ENCODE measurements around the gene FAM168A.

The FAM168A gene

DNA sequence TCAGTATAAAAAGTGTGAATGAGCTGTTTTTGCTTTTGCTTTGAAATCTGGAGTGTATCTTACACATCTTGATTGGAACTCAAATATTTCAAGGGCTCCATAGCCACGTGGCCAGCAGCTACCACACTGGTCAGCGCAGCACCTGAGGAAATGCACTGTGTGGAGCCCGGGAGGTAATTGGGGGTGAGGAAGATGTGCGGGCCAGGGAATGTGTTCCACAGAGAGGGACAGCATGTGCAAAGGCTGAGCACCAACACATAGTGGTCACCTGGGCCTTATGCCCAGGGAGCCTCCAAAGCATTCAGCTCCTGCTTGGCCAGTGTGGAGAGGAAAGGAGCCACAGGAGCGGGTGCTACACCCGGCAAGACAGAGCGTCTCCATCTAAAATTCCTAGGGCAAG lies 200.9 kb downstream of the FAM168A start:
- no peak for DNase-seq

- DNase-seq: no peak
Measured at GRCh38 chr11:73396251-73396930, 201.5 kb downstream of the FAM168A start.

DNA sequence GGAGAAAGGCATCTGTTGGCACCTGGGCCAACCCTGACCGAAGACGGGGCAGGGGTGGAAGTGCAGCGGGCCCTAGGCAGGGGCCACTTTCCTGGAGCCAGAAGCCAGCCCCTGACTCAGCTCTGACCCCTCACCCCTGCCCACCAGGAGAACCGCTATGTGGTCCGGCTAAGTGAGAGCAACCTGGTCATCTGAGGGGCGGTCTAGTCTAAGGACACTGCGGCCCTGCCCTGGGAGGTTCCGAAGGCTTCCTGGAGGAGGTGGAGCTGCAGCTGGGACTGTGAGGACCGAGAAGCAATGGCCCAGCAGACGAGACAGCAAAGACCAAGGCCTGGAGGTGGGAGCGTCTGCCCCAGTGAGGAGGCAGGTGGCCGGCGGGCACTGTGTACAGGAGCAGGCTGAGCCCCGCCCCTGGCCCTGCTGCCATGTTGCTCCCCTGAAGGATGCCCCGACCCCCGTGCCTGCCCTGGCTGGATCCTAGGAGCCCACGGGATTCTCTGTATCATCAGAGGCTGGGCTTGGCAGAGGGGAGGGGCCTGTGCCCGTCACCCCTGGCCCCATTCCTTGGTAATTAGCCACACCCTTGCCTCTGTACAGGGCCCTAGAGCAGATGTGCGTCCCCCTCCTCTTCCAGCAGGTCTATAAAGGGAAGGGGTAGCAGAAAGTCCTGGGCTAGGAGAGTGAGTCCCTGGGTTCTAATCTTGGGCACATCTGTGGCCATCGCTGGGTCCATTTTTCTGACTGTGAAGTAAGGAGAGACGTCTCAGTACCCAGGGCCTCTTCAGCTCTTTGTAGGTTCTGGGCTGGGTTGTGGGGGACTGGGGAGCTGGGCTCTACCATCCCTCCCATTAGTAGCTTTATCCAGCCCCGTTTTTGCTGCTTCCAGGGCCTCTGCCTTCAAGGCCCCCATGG lies 202.4 kb downstream of the FAM168A start:
- DNase-seq: no peak

DNA sequence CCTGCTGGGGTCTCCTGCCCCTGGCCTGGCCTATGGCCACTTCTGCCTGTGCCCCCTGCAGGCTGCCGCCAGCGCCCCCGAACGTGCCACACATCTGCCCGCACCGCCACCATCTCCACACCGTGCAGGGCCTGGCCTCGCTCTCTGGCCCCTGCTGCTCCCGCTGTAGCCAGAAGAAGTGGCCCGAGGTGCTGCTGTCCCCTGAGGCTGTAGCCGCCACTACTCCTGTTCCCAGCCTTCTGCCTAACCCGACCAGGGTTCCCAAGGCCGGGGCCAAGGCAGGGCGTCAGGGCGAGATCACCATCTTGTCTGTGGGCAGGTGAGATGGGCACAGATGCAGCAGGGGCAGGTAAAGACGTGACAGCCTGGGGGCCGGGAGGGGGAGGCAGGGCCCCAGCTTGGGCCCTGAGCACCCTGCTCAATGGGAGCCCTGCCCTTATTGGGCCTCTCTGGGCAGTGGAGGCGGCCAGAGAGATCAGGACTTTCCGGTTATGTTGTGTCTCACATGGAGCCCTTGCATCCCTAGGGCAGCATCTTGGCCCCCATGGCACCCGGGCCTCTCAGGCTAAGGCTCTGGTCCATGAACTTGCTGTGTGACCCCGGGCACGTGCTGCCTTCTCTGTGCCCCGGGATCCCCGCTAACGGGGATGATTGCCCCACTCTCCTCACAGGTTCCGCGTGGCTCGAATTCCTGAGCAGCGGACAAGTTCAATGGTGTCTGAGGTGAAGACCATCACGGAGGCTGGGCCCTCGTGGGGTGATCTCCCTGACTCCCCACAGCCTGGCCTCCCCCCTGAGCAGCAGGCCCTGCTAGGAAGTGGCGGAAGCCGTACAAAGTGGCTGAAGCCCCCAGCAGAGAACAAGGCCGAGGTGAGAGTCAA lies 203.3 kb downstream of the FAM168A start:
- no peak for DNase-seq

- DNase-seq: peak; percentile 66
Measured at GRCh38 chr11:73393479-73394415, 204.2 kb downstream of the FAM168A start.

DNA sequence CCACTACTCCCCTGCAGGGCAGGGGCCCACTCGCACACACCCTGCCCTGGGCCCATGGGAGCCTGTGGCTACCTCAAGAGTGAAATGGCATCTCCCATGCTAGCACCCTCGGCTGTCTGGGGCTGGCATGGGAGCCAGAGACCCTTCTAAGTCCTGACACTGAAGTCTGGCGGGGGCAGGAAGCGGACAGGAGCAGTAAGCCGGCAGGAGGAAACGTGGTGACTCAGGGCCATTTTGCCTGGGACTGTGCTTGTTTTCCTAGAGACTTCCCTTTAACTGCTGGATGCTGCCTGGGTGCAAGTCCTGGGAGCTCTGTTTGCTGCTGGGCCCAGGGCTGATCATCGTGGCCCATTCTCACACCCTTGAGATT lies 204.9 kb downstream of the FAM168A start:
- no peak for DNase-seq

DNA sequence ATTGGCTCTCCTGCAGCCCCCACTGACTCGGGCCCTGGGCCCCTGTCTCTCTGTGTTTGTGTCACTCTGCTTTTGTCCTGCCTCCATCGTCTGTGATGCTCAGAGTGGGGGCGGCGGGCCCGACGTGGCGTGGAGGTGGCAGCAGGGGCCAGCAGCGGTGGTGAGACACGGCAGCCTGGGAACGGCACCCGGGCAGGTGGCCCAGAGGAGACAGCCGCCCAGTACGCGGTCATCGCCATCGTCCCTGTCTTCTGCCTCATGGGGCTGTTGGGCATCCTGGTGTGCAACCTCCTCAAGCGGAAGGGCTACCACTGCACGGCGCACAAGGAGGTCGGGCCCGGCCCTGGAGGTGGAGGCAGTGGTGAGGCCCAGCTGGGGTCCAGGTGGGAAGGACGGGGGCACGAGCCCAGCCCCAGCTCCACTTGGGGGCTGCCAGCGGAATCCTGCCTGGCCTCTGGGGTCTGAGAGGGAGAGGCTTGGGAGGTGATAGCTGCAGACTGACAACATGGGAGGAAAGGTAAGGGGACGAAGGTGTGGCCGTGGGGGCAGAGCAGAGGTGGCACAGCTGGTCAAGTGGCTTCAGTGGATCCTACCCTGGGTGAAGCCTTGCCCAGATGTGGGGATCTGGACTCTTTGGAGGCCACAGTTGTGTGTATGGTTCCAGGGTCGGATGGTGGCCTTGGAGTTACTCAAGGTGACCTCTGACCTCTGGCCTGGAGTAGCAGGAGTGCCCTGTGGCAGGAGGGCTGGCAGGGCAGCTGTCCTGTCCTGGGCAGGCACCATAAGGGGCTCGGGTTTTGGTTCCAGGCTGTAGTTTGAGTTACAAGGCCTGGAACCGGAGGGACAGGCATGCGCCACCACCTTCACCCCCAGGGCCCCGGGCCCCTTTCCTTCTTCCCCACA lies 205.6 kb downstream of the FAM168A start:
- no peak for DNase-seq

DNA sequence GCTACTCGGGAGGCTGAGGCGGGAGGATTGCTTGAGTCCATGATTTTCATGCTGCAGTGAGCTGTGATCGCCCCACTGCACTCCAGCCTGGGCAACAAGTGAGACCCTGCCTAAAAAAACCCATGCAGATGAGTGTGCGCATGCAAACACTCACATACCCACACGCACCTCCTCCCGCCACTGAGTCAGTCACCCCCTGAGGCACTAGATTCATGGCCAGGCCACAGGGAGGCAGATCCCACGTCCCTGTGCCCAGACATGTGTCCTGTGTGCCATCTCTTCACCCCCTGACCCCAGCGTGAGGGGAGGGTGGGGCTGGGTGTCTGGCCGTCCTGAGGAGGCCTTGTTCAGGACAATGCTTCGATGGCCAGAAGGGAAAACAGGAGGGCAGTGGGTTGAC lies 206.2 kb downstream of the FAM168A start:
- DNase-seq: no peak

DNA sequence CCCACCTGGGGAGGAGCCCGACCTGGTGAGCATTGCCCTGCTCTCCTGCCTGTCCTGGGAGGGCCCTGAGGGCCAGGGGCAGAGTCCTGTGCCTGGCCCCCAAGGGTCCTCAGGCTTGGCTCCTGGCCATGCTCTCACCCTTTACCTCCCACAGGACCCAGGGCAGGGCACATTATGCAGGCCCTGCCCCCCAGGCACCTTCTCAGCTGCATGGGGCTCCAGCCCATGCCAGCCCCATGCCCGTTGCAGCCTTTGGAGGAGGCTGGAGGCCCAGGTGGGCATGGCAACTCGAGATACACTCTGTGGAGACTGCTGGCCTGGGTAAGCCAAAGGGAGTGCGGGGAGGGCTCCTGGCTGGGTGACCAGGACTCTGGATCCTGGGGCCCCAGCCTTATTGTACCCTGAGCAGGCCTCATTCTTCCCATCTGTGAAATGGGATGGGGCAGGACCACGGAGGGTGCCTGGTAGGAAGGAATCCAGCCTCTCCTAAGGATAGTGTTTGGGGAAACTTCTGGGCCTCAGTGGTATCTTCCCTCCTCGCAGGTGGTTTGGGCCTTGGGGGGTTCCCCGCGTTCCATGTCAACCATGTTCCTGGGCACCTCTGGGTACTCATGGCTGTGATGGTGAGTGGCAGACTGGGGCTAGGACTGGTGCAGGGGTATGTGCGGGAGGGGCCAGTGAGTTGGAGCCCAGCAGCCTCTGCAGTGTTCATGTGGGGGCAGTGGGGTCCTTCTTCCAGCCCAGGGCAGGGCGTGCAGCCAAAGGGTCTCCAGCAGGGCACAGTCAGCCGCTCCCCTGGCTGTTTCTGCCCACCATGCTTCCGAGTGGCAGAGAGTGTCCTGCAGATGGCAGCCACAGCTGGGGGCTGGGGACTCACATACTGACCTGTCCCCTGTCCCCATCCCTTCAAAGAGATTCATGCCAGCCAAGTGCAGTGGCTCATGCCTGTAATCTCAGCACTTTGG lies 207.0 kb downstream of the FAM168A start:
- DNase-seq: no peak

DNA sequence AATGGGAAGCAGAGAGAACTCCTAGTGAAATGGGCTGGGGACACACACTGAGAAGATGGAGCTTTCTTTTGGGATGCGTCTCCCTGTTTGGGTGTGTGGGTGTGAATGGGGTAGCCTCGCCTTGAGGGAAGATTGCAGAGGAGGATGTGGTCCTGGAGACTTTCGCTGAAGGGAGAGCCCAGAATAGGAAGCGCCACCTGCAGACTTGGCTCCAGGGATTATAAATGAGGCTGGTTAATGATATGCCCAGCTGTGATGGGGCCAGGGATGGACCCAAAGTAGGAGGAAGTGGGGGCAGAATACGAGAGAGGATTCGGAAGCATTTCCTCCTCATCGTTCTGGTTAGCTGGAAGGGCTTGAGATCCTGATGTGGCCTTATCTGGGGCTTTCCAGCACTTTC lies 208.0 kb downstream of the FAM168A start:
- DNase-seq: no peak

DNA sequence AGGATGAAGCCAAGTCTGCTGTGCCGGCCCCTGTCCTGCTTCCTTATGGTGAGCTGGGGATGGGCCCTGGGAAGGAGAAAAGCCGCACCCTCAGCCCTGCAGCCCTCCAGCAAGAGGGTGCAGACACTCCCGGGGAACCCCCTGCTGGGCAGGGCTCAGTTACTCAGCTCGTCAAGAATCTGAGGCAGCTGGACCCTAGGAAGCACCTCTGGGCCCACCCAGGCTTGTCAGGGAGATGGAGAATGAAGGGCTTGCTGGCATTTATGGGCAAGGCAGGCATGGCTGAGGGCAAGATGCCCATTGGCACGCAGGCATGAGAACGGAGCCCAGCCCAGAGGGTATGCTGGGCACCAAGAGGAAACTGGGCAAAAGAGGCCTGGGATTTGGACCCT lies 208.8 kb downstream of the FAM168A start:
- no peak for DNase-seq

- DNase-seq: no peak
Measured at GRCh38 chr11:73388265-73389133, 209.4 kb downstream of the FAM168A start.

- DNase-seq: no peak
Measured at GRCh38 chr11:73387594-73388264, 210.2 kb downstream of the FAM168A start.

GRCh38 chr11:73386546-73386945 lies 211.4 kb downstream of the FAM168A start:
- DNase-seq: no peak

- no peak for DNase-seq
Measured at GRCh38 chr11:73386016-73386415, 211.9 kb downstream of the FAM168A start.

- peak; percentile 43 for DNase-seq
Measured at GRCh38 chr11:73384872-73385689, 212.8 kb downstream of the FAM168A start.

DNA sequence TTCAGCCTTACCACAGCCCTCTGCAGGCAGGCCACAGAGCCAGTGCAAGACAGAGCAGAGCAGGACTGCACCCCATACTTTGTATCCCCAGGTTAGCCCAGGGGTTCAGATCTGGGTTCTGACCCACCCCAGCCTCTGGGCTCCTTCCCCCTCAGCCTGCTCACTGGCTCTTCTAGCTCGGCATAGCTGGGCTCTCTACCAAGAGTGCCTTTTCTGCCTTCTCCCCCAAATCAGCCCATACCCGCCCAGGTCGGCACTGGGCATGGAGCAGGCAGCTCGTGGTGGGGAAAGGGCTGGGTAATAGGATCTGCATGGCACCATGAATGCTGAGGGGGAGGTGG lies 213.4 kb downstream of the FAM168A start:
- DNase-seq: no peak

- no peak for DNase-seq
Measured at GRCh38 chr11:73384125-73384441, 213.8 kb downstream of the FAM168A start.
